GM21786 (cell line): ENCODE data around the gene HDAC7.

Experiments used
- ATAC-seq: cut with Tn5 transposase; IDR thresholded peaks from one replicate; pipeline ENCODE4 v1.9.1; 2021; ENCODE audit not compliant: unreplicated experiment

The HDAC7 gene

GRCh38 chr12:47819896-47820630, at the start of gene HDAC7:
Gene HDAC7 (minus strand): TSS chr12:47819903. CDS start chr12:47819785, 118 bp downstream.
- peak; percentile 22 for ATAC-seq

- peak; percentile 59 for ATAC-seq
These were observed 48.9 kb upstream of the HDAC7 start for GRCh38 chr12:47868552-47869031.

- no peak for ATAC-seq
These were observed 48.3 kb upstream of the HDAC7 start for GRCh38 chr12:47868041-47868440.

GRCh38 chr12:47867495-47867941, 47.8 kb upstream of the HDAC7 start:
- ATAC-seq, result no peak

- no peak for ATAC-seq
These were observed 45.0 kb upstream of the HDAC7 start for GRCh38 chr12:47864646-47865235.

- ATAC-seq, result no peak
These were observed 44.3 kb upstream of the HDAC7 start for GRCh38 chr12:47863985-47864384.

GRCh38 chr12:47863467-47863866, 43.8 kb upstream of the HDAC7 start:
- no peak for ATAC-seq

- no peak for ATAC-seq
These were observed 43.2 kb upstream of the HDAC7 start for GRCh38 chr12:47862881-47863280.

- no peak for ATAC-seq
These were observed 42.6 kb upstream of the HDAC7 start for GRCh38 chr12:47862167-47862750.

- ATAC-seq, result no peak
These were observed 41.2 kb upstream of the HDAC7 start for GRCh38 chr12:47860873-47861272.

- no peak for ATAC-seq
These were observed 40.7 kb upstream of the HDAC7 start for GRCh38 chr12:47860279-47860841.

- no peak for ATAC-seq
These were observed 39.0 kb upstream of the HDAC7 start for GRCh38 chr12:47858511-47859266.

- ATAC-seq, result no peak
These were observed 37.2 kb upstream of the HDAC7 start for GRCh38 chr12:47856721-47857575.

GRCh38 chr12:47856094-47856493, 36.4 kb upstream of the HDAC7 start:
- no peak for ATAC-seq

GRCh38 chr12:47855502-47855901, 35.8 kb upstream of the HDAC7 start:
- no peak for ATAC-seq

GRCh38 chr12:47854531-47854930, 34.8 kb upstream of the HDAC7 start:
- no peak for ATAC-seq

- no peak for ATAC-seq
These were observed 32.4 kb upstream of the HDAC7 start for GRCh38 chr12:47852096-47852571.

- no peak for ATAC-seq
These were observed 31.7 kb upstream of the HDAC7 start for GRCh38 chr12:47851303-47851952.
